Naive thymus-derived CD4-positive, alpha-beta T cell (primary cell): Measurements from ENCODE around the gene MEGF11. TPM values are rescaled to one million over a fixed set of nuclear protein-coding genes. Genes with fewer than 3 reads are reported as not detected.

Experiments
- ATAC-seq: fragments of 150-1000 bp; cut with Tn5 transposase; 2 replicates; pipeline ENCODE4 v1.10.0; 2021; ENCODE audit warnings: mild to moderate bottlenecking, moderate library complexity
- CTCF ChIA-PET: fragments of 350-600 bp; sonication (Branson Sonifier 250); formaldehyde crosslinking; loops from one replicate; lab custom pipeline; 2021; ENCODE audit warnings: antibody characterized with exemption; lab: Charles Lee
- POLR2A ChIA-PET: fragments of 350-600 bp; sonication (Branson Sonifier 250); formaldehyde crosslinking; loops from one replicate; lab custom pipeline; 2021; ENCODE audit warnings: antibody characterized with exemption, inconsistent platforms; lab: Charles Lee
- DNase-seq, 9 donors: peaks; one replicate each; pipeline versions ENCODE4 v3.0.0 to v3.0.0-alpha.2; 2020 to 2022; ENCODE audit warnings: mixed read lengths in 1 of 9
- H3K27ac ChIP-seq: one replicate; pipeline ENCODE4 v1.7.0; 2013; ENCODE audit warnings: mild to moderate bottlenecking, low read depth, low read length, moderate library complexity
- H3K27me3 ChIP-seq, 2 donors: one replicate each; pipeline ENCODE4 v1.7.0; 2013; ENCODE audit warnings: low read length in 2 of 2, mild to moderate bottlenecking in 2 of 2, moderate library complexity in 2 of 2; ENCODE audit not compliant: control insufficient read depth in 2 of 2, insufficient read depth in 2 of 2
- H3K36me3 ChIP-seq, 3 experiments: 1 replicate in 2 of 3; 2 replicates in 1 of 3; pipeline ENCODE4 v1.7.0; 2013; ENCODE audit warnings: low read length in 3 of 3, mild to moderate bottlenecking in 3 of 3, moderate library complexity in 1 of 3; ENCODE audit not compliant: insufficient read depth in 3 of 3, control insufficient read depth in 2 of 3
- H3K4me1 ChIP-seq, 2 donors: one replicate each; pipeline ENCODE4 v1.7.0; 2013; ENCODE audit warnings: low read length in 2 of 2, mild to moderate bottlenecking in 2 of 2, moderate library complexity in 1 of 2; ENCODE audit not compliant: control insufficient read depth in 2 of 2, insufficient read depth in 2 of 2
- H3K4me3 ChIP-seq: 2 replicates; pipeline ENCODE4 v1.7.0; 2013; ENCODE audit warnings: mild to moderate bottlenecking, low read length
- H3K9me3 ChIP-seq, 3 experiments: 1 replicate in 2 of 3; 2 replicates in 1 of 3; pipeline ENCODE4 v1.7.0; 2013; ENCODE audit warnings: low read length in 3 of 3; ENCODE audit not compliant: control insufficient read depth in 2 of 3
- H3K27ac Mint-ChIP-seq, 9 donors: one replicate each; pipeline ENCODE4 v1.8.0; 2020 to 2022; ENCODE audit warnings: mixed read lengths in 9 of 9, mild to moderate bottlenecking in 8 of 9, moderate library complexity in 5 of 9, inconsistent platforms in 2 of 9
- H3K27me3 Mint-ChIP-seq, 5 donors: one replicate each; pipeline ENCODE4 v1.8.0; 2021 to 2022; ENCODE audit warnings: mixed read lengths in 5 of 5, mild to moderate bottlenecking in 1 of 5
- H3K36me3 Mint-ChIP-seq, 5 donors: one replicate each; pipeline ENCODE4 v1.8.0; 2020 to 2022; ENCODE audit warnings: mixed read lengths in 5 of 5, mild to moderate bottlenecking in 3 of 5, inconsistent platforms in 1 of 5
- H3K4me1 Mint-ChIP-seq, 7 donors: one replicate each; pipeline ENCODE4 v1.8.0; 2020 to 2022; ENCODE audit warnings: mixed read lengths in 7 of 7, mild to moderate bottlenecking in 3 of 7, inconsistent platforms in 1 of 7
- H3K4me3 Mint-ChIP-seq, 10 donors: one replicate each; pipeline ENCODE4 v1.8.0; 2020 to 2022; ENCODE audit warnings: mild to moderate bottlenecking in 10 of 10, mixed read lengths in 10 of 10, moderate library complexity in 6 of 10, inconsistent platforms in 2 of 10
- H3K9me3 Mint-ChIP-seq, 11 donors: one replicate each; pipeline ENCODE4 v1.8.0; 2020 to 2022; ENCODE audit warnings: mixed read lengths in 11 of 11, mild to moderate bottlenecking in 4 of 11, inconsistent platforms in 1 of 11, moderate library complexity in 1 of 11
- intact Hi-C, 2 donors: fragments of 100-400 bp; cut with micrococcal nuclease; formaldehyde crosslinking; loops; one replicate each; pipeline ENCODE4 v1.15.1; 2023
- polyA plus RNA-seq, 2 donors: library from polyadenylated mRNA; unstranded; fragments of 300-500 nt; fragmentation: Illumina TruSeq; gene quantifications; one replicate each; pipeline ENCODE4 v1.2.3, GENCODE V29; 2021
- total RNA-seq, 6 experiments: library from RNA in 5 of 6; stranded (reverse) in 5 of 6; gene quantifications; 1 replicate in 5 of 6; 2 replicates in 1 of 6; pipeline ENCODE4 v1.2.3 and lab custom pipeline; 2021 to 2026

The MEGF11 gene
- total and polyA plus RNA-seq, 7 experiments from 2014 or later: 0.45 TPM; not detected in 6

DNA sequence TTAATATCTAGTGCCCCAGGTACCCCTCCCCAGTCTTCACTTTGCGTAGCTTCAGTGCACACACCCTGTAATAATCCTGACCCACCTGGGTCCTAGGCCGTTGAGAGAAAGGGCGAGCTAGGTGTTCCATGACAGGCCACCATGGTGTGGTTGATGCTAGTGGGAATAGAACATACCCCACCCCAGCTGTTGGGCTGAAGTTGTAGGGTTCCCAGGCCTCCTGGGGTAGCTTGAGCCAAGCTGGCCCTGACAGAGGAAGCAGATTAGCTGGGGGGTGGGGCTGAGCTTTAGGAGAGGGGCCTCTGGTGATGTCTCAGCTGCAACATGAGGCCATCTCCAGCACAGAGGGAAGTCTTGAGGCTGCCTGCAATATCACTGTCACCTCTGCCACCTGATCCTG lies 343.7 kb downstream of the MEGF11 start:
- H3K27ac ChIP-seq: no peak overlapping the region
- CTCF ChIA-PET: interaction anchor here (0.8 kb wide), 1 partner anchor 15 kb away, joined by 3 read pairs; no protein-coding TSS in a partner anchor
- DNase-seq: no peak
- no peak overlapping the region for H3K4me3 ChIP-seq
- H3K9me3 ChIP-seq: no peaks in the 10 kb centered on the region
- ATAC-seq: no peak
- intact Hi-C loops: no loop called here
- Mint-ChIP-seq H3K4me1 (peaks cover 0 to 2% (median 0%) of the 10 kb centered on the region in 7 donors), H3K36me3 (peaks cover 4 to 34% (median 14%) of the 10 kb centered on the region in 5 donors), H3K9me3 (no peaks in the 10 kb centered on the region), H3K27me3 (no peaks in the 10 kb centered on the region), H3K4me3 (no peak overlapping the region), H3K27ac (no peak overlapping the region)
- H3K4me1 ChIP-seq: no peaks in the 10 kb centered on the region
- POLR2A ChIA-PET: no interaction called here
- H3K27me3 ChIP-seq: no peaks in the 10 kb centered on the region
- H3K36me3 ChIP-seq: peaks cover 0 to 43% (median 0%) of the 10 kb centered on the region in 3 experiments

DNA sequence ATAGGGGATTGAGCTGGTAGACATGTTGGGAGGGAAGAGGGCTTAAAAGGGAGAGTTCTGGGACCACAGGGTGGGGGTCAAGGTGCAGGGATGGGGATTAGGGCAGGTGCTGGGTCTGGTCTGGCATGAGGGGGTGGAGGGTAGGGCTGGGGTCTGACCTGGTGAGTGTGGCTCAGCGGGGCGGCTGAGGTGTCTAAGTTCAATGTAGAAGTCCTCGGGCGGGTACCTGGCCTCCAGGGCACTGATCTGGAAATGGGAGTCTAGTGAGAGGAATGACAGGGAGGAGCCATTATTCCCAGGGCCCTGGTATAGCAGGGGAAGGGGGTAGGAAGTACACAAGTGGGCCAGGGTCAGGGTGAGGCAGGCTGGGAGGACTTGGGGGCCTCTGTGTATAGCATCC lies 344.7 kb downstream of the MEGF11 start:
- Histone ChIP-seq H3K27ac (no peak overlapping the region), H3K4me1 (no peaks in the 10 kb centered on the region), H3K9me3 (no peaks in the 10 kb centered on the region), H3K27me3 (no peaks in the 10 kb centered on the region), H3K36me3 (peaks cover 0 to 52% (median 0%) of the 10 kb centered on the region in 3 experiments), H3K4me3 (no peak overlapping the region)
- Mint-ChIP-seq H3K4me3 (no peak overlapping the region), H3K27me3 (no peaks in the 10 kb centered on the region), H3K27ac (peak overlapping the region in 1 of 9 donors; percentile 14), H3K9me3 (no peaks in the 10 kb centered on the region), H3K36me3 (peaks cover 6 to 38% (median 17%) of the 10 kb centered on the region in 5 donors), H3K4me1 (peaks cover 0 to 5% (median 0%) of the 10 kb centered on the region in 7 donors)
- ATAC-seq (no peak), DNase-seq (no peak)
- POLR2A ChIA-PET: no interaction called here
- CTCF ChIA-PET: no interaction called here
- intact Hi-C loops: no loop called here

DNA sequence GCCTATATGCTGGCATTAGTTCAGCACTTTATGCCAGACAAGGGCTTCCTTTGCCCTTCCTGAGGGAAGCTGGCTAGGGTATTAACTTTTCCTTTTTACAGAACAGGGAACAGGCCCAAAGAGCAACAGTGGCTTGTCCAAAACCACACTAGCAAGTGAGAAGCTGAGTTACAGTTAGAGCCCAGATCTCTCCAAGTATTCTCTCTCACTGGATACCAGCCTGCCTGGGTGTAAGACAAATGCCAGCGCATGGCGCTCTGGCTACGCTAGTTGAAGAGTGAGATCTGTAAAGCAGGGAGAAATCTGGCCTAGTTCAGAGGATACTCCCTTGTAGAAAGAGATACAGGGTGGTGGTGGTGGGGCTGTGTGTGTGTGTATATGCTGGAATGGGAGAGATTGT lies 345.9 kb downstream of the MEGF11 start:
- DNase-seq (no peak), ATAC-seq (no peak)
- Histone ChIP-seq H3K4me3 (no peak overlapping the region), H3K4me1 (no peaks in the 10 kb centered on the region), H3K27ac (no peak overlapping the region), H3K27me3 (no peaks in the 10 kb centered on the region), H3K9me3 (no peaks in the 10 kb centered on the region), H3K36me3 (peaks cover 0 to 62% (median 0%) of the 10 kb centered on the region in 3 experiments)
- intact Hi-C loops: no loop called here
- Mint-ChIP-seq H3K4me3 (no peak overlapping the region), H3K9me3 (peaks cover 0 to 2% (median 0%) of the 10 kb centered on the region in 11 donors), H3K4me1 (peaks cover 0 to 11% (median 0%) of the 10 kb centered on the region in 7 donors), H3K36me3 (peaks cover 10 to 44% (median 22%) of the 10 kb centered on the region in 5 donors), H3K27me3 (no peaks in the 10 kb centered on the region), H3K27ac (peak overlapping the region in 1 of 9 donors; percentile 17)
- ChIA-PET CTCF (interaction anchor here (0.7 kb wide), 1 partner anchor 189 kb away, joined by 3 read pairs; no protein-coding TSS in a partner anchor), POLR2A (no interaction called here)

DNA sequence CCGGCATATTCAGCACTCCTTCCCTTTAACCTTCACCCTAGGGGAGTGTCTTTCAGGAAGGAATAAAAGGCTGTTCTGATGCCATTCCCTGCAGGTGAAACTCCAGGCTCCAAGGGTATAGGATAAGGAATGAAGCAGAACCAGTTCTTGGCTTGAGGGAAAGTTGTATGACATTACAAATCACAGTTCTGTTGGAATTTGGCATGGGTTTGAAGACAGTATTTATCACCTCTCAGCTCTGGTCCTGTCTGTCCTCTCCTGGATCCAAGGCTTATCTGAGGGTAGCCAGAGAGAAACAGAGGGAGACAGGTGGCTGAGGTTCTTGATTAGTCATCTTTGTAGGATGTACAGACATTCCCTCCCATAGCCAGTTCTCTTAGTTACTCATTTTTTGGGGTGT lies 347.2 kb downstream of the MEGF11 start:
- H3K4me3 ChIP-seq: no peak overlapping the region
- H3K36me3 ChIP-seq: peaks cover 0 to 62% (median 0%) of the 10 kb centered on the region in 3 experiments
- CTCF ChIA-PET: no interaction called here
- Mint-ChIP-seq H3K36me3 (peaks cover 10 to 52% (median 22%) of the 10 kb centered on the region in 5 donors), H3K27ac (peak overlapping the region in 1 of 9 donors; percentile 11), H3K4me3 (no peak overlapping the region), H3K4me1 (peaks cover 0 to 24% (median 4%) of the 10 kb centered on the region in 7 donors), H3K27me3 (no peaks in the 10 kb centered on the region), H3K9me3 (peaks cover 0 to 2% (median 0%) of the 10 kb centered on the region in 11 donors)
- H3K4me1 ChIP-seq: no peaks in the 10 kb centered on the region
- H3K27me3 ChIP-seq: no peaks in the 10 kb centered on the region
- intact Hi-C loops: no loop called here
- ATAC-seq (no peak), DNase-seq (no peak)
- no peak overlapping the region for H3K27ac ChIP-seq
- no peaks in the 10 kb centered on the region for H3K9me3 ChIP-seq
- POLR2A ChIA-PET: no interaction called here

DNA sequence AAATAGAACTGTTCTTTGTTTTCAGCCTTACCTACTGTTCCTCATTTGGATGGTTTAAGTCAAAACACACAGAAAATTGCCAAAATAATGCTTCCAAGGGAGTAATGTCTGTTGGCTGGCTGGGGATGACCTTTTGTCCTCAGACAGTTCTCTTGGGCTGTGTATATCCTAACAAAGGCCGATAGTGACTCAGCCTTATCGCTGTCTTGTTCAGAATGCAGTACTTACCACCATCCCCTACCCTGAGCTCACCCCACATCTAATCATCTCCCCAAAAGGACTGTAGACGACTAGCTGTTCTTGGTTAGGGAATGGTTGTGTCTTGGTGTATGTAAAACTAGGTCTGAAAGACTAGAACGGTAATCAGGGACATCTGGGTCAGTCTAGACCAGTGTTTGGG lies 349.2 kb downstream of the MEGF11 start:
- Mint-ChIP-seq H3K9me3 (peaks cover 0 to 2% (median 0%) of the 10 kb centered on the region in 11 donors), H3K27ac (no peak overlapping the region), H3K27me3 (no peaks in the 10 kb centered on the region), H3K36me3 (peaks cover 10 to 59% (median 34%) of the 10 kb centered on the region in 5 donors), H3K4me1 (peaks cover 0 to 37% (median 4%) of the 10 kb centered on the region in 7 donors), H3K4me3 (no peak overlapping the region)
- ATAC-seq: no peak
- DNase-seq: no peak
- no peaks in the 10 kb centered on the region for H3K9me3 ChIP-seq
- no peak overlapping the region for H3K27ac ChIP-seq
- no peak overlapping the region for H3K4me3 ChIP-seq
- intact Hi-C loops: no loop called here
- no peaks in the 10 kb centered on the region for H3K4me1 ChIP-seq
- H3K36me3 ChIP-seq: peaks cover 0 to 56% (median 4%) of the 10 kb centered on the region in 3 experiments
- CTCF ChIA-PET: interaction anchor here (0.5 kb wide), 1 partner anchor 595 kb away, joined by 3 read pairs; no protein-coding TSS in a partner anchor
- POLR2A ChIA-PET: no interaction called here
- H3K27me3 ChIP-seq: no peaks in the 10 kb centered on the region

DNA sequence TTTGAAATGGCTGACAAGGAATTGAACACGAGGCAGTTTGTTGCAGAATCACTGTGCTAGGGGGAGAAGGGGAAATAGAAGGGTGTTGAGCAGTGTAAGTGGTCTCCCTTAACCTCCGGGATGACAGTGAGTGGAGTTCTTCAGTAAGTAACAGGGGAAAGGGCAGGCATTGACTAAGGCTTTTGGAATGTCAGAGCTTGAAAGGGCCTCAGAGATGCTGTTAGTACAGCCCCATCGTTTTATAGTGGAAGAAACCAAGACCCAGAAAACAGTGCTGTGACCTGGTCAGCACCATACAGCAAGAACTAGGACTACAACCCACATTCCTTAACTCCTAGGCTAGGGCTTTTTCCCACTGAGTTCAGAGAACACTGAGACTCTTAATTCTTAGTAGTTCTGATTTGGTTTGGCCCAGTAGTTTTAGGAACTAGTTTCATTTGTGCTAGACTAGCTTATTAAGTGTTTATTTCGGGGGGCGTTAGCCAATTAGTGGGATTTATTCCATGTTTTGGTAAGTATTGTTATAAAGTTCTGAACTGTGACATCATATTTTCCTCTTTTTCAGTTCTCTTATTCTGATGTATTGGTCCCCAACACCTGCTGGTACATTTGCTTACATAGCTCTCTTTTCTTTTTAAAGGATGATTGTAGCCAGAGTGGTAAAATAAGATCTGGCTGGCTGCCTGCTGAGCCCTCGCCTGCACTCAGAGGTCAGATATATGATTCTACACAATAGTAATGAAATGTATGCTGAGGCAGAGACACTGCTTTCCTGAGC lies 350.1 kb downstream of the MEGF11 start:
- Histone ChIP-seq H3K4me1 (no peaks in the 10 kb centered on the region), H3K9me3 (no peaks in the 10 kb centered on the region), H3K27ac (no peak overlapping the region), H3K36me3 (peaks cover 0 to 64% (median 4%) of the 10 kb centered on the region in 3 experiments), H3K27me3 (no peaks in the 10 kb centered on the region), H3K4me3 (no peak overlapping the region)
- POLR2A ChIA-PET: no interaction called here
- peaks cover 10 to 65% (median 34%) of the 10 kb centered on the region in 5 donors for H3K36me3 Mint-ChIP-seq
- peaks cover 0 to 44% (median 4%) of the 10 kb centered on the region in 7 donors for H3K4me1 Mint-ChIP-seq
- peaks cover 0 to 2% (median 0%) of the 10 kb centered on the region in 11 donors for H3K9me3 Mint-ChIP-seq
- no peak overlapping the region for H3K4me3 Mint-ChIP-seq
- intact Hi-C loops: no loop called here
- ATAC-seq: no peak
- no peaks in the 10 kb centered on the region for H3K27me3 Mint-ChIP-seq
- CTCF ChIA-PET: no interaction called here
- no peak for DNase-seq
- H3K27ac Mint-ChIP-seq: no peak overlapping the region
